GM21423 (cell line): ENCODE results near the gene DPH5.
"Not testable (repeated sequence)": the region's sequence is repeated elsewhere in the genome, so short reads cannot be mapped to it uniquely, and the experiment has no call there.

Source experiments
- ATAC-seq: cut with Tn5 transposase; IDR thresholded peaks from one replicate; pipeline ENCODE4 v1.9.1; 2021; ENCODE audit warnings: mild to moderate bottlenecking, moderate library complexity; ENCODE audit not compliant: unreplicated experiment

Gene DPH5

DNA sequence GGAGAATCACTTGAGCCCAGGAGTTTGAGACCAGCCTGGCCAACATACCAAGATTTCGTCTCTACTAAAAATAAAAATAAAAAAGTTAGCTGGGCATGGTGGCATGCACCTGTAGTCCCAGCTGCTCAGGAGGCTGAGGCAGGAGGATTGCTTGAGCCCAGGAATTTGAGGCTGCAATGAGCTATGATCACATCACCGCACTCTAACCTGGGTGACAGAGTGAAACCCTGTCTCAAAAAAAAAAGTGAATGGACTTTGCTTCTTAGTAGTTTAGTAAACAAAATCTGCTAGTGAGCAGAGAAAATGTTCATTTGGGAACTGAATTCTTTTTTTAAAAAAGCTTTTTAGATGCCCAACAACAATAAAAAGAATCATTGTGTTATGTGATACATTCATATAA lies 6.5 kb upstream of the DPH5 start:
- ATAC-seq: not testable (repeated sequence)

DNA sequence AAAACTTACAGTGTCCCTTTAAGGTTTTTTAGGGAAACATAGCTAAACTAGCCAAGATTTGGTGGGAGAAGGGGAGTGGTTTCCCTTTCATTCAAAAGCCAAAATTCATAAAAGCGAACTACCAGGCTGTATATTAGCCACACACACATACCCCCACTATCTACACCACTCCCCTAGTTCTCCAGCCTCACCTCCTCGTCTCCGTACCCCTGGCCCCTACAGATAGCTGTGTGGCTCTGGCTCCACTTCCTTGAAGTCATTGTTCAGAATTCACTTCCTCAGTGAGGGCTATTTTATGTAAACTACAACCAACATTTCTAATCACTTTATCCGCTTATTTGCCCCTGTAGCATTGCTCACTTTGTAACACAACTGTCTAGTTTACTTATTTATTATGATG lies 5.3 kb upstream of the DPH5 start:
- no peak for ATAC-seq

DNA sequence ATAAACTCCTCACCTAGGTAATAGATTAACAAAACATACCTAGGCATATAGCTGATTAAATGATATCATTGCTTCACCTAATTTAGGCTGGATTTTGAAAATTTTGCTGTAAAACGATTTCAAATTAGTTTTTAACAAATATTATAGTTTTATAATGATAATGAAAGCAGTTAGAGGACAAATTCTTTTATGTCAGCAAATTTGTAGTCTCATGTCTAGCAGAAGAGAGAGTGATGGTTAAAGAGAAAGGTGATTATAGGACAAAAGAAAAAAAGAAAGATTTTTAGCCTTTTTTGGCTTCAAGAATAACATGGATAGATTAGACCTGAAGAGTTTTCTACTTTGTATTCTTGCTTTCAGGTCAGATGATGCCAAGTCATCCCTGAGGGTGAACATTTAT lies 3.6 kb upstream of the DPH5 start:
- ATAC-seq: no peak

DNA sequence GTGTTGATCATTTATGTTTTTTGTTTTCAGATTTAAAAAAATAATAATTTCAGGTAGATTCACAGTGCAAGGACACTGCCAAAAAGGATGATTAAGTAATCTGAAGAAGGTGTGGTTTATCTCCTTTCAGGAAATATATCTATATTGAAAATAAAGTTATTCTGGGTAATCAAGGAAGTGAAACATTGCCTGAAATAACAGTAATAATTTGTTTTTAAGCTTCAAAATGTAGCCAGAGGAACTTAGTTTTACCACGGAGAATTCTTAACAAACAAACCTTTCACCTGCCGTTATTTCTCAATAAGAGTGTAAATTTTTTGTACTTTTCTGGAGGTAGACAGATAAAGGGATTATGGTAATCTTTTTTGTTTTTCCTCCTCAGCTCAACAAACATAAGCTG lies 2.9 kb upstream of the DPH5 start:
- ATAC-seq: no peak

- ATAC-seq: no peak
Observed at GRCh38 chr1:101027194-101027772, 1.7 kb upstream of the DPH5 start.

DNA sequence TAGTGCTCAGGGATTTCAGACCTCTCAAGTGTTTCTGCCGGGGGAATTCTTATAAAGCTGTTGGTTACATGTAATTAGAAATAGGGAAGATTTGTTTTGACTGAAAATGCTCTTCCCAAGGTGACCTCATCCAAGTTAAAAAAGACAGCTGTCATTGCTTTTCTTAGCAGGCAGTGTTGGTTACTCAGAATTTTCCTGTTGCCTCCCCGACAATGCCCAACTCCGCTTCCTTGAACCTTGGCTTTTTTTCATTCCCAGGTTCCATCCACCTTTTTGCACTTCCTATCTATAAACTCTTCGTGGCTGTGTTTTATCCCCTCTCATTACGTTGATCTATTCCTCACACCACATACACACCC lies 825 bp upstream of the DPH5 start:
- no peak for ATAC-seq

DNA sequence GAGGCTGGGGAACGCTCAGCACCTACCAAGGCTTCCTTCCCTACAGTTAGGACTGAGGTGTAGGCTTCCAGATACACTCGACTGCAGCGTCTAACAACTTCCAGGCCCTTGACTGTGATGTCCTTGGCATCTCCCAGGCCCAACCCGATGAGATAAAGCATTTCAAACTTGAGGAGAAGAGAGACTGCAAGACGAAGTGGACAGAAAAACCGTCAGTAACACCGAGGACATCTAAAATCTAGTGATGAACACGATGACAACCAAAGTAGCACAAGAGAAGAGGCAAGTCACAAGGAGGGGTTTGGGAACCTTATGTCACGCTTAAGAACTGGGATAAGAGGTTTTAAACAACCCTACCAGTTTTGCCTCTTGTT lies 314 bp downstream of the DPH5 start:
- peak; percentile 25 for ATAC-seq

GRCh38 chr1:101022294-101022693 lies 3.3 kb downstream of the DPH5 start:
- no peak for ATAC-seq

GRCh38 chr1:101017448-101017847 lies 8.1 kb downstream of the DPH5 start:
- no peak for ATAC-seq

DNA sequence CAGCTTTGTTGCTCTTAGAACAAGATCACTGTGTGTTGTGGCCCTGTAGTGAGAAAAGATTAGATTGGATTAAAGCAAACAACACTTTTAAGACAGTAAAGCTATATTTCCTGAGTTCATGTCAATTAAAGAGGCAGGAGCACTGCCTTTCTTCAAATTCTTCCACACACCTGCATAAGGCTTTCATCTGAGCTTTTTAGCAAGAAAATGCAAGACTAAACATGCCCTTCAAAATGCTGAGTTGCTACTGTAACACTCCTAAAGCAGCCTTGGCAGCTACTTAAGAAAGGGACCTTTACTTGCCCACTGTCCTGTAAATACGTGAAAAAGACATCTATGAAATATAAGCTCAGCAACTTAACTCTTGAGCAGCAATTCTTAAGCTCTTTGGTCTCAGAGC lies 11.8 kb downstream of the DPH5 start:
- ATAC-seq: no peak

GRCh38 chr1:101008229-101008834 lies 17.3 kb downstream of the DPH5 start:
- no peak for ATAC-seq

DNA sequence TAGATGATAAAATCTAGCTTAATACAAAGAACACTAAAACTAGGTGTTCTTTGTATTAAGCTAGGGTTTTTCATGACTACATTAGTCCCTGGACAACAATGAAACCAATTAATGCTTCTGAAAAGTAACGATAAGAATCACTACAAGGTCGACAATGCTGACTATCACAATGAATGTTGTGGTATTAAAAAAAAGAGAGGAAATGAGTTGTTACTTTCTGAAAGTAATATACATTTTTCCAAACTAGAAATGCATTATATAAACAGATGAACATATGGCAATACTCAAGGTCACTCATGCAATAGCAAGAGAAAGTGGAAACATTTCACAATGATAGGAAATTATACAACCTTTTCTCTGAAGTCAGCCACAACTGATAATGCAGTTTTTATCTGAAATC lies 19.0 kb downstream of the DPH5 start:
- no peak for ATAC-seq

- ATAC-seq: no peak
Observed at GRCh38 chr1:101005871-101006270, 19.7 kb downstream of the DPH5 start.

DNA sequence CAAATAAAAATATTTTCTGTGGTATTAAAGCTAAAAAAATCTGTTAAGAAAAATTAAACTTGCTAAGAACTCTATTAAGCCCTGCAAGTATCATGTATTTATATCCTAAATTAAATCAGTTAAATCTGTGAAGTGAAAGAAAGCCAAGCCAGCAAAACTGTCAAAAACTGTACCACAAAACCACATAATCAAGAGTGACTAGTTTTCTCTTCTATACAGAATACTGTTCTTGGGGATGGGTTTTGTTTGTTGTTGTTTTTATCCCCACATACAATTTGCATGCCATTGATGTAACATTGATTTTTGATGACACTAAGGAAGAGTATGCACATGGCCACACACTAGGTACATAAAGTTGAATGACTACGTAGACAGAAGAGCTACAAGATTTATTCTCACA lies 20.4 kb downstream of the DPH5 start:
- no peak for ATAC-seq

DNA sequence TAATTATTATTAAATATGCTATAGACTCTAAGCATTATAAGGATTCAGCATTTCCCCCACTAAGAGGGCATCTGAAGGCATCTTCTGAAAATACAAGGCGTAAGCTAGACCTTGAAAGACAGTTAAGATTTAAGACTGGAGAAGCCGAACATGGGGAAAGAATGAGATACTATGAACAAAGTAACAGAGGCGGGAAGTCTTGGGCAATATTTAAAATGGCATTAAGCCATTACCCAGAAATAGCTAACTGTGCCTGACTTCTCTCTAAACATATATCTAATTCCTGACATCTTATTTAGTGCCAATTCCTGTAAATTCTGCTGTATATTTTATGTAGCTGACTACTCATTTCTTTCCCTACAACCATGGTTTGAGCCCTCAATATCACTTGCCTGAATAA lies 20.9 kb downstream of the DPH5 start:
- no peak for ATAC-seq

DNA sequence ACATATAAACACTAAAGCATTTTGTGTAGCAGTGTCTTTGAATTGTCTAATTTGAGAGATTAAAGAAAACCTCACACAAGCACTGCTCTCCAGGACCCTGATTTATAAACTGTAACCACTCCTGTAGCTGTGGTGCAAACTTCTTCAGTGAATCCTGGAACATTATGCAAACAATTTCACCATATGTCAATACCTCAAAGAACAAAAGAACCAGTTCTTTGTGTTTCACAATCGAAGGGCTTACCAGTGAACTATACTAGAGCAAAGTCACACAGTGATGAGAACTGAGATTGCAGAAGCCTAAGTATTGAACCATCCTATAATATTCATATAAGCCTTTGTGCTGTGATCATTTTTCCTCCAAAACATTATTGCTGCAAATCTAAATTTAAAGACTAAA lies 21.5 kb downstream of the DPH5 start:
- no peak for ATAC-seq

DNA sequence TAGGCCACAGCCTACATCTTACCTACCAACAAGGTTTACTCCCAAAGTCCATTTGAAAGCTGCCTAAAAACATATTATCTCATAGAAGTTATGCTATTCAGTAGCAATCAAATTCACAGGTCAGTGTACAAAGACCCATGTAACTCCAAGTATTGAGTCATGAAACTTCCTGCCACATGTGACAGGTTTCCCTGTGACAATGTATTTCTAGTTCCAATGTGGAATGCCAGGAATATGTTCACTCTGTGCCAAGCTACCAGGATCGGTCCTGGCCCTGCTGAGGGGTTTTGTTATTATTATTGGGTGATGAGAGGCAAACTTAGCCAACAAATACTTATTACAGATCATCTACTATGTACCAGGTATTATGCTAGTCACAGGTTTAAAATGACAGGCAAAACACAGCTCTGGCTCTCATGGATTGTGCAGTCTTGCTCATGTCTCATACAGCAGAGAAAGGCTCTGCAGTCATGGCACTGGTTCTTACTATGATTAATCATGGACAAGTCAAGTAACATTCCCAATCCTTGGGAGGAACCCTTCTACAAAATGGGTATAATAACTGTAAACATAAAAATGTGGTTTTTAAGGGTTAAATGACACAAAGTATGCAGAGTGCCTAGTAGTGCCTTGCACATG lies 22.5 kb downstream of the DPH5 start:
- no peak for ATAC-seq

- ATAC-seq: peak; percentile 51
Observed at GRCh38 chr1:101002551-101002950, 23.0 kb downstream of the DPH5 start.

DNA sequence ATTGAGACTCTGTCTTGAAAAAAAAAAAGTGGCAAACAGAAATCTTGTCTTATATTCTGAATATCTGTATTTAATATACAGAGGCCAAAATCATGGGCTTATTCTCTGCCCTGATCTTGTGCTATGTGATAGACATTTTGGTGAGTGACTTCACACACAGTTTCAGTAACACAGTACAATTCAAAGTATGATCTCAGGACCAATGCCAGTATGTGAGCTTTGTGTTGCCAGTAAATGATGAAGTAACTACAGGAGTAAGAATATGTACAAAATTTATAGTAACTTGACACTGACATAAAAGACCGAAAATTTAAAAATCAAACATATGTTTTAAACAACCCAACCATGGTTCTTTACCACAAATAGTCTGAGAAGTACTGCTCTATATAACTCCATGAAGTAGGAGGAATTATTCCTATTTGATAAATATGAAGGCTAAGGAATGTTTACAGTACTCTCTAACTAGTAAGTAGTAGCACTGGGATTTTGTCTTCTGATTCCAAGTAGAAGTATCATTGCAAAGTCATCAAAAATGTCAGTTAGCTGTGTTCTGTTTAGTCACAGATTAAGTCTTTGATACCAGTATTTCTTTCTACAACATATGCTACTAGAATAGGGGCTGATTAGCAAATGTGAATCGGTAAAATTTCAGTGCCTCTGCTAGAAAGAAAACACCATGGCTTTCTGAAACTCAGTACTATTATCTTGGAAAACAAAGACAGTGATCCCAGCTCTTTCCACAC lies 25.3 kb downstream of the DPH5 start:
- ATAC-seq: no peak

DNA sequence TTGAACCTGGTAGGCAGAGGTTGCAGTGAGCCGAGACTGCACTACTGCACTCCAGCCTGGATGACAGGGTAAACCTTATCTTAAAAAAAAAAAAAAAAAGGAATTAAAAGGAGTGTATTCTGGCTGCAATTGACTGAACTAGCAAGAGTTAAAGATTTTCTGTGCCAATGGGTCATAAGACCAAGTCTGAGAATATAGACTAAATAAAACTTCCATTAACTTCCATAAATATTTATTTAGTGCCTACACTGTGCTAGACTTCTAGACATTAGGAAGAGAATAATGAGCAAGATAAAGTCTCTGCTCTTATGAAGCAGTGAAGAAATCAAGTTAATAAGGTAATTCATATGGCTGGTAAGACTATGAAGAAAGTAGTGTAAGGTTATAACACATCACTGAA lies 27.2 kb downstream of the DPH5 start:
- ATAC-seq: no peak

DNA sequence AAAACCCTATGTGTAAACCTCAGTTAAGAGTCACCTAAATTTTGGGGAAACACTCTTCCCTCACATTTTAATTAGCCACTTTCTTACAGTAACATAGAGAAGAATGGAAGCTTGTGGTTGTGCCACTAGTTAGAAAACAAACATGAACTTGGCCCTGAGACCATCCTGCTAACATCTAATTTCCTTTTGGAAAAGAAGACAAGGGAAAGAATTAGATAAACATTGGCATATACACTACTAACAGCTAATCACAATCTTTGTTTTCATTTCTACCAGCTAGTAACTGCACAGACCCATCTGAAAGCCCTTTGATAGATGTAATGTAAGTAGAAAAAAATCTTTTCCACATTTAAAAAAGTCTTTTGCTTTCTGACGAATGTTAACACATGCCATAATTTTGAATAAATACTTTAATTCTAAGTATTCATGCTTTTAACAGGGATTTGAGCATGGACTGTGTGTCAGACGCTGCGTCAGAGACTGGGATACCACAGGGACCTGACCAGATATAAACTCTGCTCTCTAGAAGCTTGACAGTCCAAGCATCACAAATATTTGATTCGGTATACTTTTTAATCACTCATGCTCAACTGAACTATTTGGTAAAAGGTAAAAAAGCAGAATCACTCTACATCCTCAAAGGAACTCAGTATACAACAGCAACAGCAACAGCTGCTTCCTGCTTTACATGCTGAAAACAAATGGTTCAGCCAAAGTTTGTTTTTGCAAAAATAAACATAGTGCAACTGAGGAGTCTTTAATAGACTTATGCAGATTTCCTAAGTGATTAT lies 30.2 kb downstream of the DPH5 start:
- ATAC-seq: no peak
